Fibroblast of villous mesenchyme (primary cell): ENCODE measurements around the gene MACROH2A1. TPM values are rescaled to one million over a fixed set of nuclear protein-coding genes. Genes with fewer than 3 reads are reported as not detected.

Experiments used
- DNase-seq: peaks from one replicate; pipeline ENCODE4 v3.0.0-alpha.2; 2010; ENCODE audit warnings: low read depth
- H3K4me3 ChIP-seq: 2 replicates; pipeline ENCODE4 v1.5.1; 2011; ENCODE audit warnings: low read depth, mild to moderate bottlenecking, low read length
- total RNA-seq: library from RNA; depleted of rRNA; stranded (reverse); fragments of >200 nt; gene quantifications from 2 replicates; pipeline ENCODE4 v1.2.3, GENCODE V29; 2012
- TF ChIP-seq, protein P1 (sequence below): IDR thresholded peaks from 2 replicates; pipeline ENCODE4 v1.5.1; 2012; ENCODE audit warnings: low read depth, mild to moderate bottlenecking, low read length; ENCODE audit not compliant: insufficient read depth

The MACROH2A1 gene
- total RNA-seq, 1 donor: 161 TPM

DNA sequence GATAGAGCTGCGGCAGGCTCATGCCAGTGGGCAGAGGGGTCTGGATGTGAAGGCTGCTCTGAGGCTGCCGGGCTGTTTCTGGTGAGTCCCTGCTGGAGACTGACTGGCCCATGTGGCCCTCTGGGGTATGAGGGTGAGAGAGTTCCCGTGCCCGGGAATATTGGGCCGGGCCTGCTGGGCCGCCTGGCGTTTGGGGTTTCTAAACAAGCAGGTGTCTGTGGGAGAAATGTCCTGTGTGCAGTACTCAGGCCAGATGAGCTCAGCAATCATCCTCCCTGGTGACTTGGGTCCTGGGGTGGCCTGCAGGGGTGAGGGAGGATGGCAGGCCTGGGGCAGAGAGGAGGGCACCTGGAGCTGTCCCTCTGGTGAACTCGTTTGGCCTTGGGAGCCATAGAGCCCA lies 74.9 kb downstream of the MACROH2A1 start:
- no peak overlapping the region for H3K4me3 ChIP-seq
- TF ChIP-seq, protein P1, sequence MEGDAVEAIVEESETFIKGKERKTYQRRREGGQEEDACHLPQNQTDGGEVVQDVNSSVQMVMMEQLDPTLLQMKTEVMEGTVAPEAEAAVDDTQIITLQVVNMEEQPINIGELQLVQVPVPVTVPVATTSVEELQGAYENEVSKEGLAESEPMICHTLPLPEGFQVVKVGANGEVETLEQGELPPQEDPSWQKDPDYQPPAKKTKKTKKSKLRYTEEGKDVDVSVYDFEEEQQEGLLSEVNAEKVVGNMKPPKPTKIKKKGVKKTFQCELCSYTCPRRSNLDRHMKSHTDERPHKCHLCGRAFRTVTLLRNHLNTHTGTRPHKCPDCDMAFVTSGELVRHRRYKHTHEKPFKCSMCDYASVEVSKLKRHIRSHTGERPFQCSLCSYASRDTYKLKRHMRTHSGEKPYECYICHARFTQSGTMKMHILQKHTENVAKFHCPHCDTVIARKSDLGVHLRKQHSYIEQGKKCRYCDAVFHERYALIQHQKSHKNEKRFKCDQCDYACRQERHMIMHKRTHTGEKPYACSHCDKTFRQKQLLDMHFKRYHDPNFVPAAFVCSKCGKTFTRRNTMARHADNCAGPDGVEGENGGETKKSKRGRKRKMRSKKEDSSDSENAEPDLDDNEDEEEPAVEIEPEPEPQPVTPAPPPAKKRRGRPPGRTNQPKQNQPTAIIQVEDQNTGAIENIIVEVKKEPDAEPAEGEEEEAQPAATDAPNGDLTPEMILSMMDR: no peak
- DNase-seq: no peak

DNA sequence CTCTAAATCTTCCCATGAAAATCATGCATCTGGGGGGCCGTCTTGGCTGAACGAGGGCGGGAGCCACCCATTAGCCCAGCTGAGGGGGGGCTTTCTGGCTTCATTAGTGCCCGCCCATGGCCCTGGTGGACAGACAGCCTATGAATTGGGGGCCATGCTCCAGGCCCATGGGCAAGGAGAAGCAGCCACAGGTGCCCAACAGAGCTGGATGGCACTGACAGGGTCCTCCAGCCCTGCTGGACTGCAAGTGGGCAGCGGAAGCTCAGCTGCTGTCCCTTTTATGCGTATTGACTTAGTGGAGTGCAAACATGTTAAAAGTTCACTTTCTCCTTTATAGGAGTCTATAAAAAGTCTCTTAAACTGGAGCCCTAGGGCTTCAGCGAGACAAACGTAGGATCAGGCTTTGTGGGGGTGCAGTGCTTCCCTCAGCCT lies 75.3 kb downstream of the MACROH2A1 start:
- H3K4me3 ChIP-seq: no peak overlapping the region
- TF ChIP-seq, protein P1: no peak
- DNase-seq: no peak

DNA sequence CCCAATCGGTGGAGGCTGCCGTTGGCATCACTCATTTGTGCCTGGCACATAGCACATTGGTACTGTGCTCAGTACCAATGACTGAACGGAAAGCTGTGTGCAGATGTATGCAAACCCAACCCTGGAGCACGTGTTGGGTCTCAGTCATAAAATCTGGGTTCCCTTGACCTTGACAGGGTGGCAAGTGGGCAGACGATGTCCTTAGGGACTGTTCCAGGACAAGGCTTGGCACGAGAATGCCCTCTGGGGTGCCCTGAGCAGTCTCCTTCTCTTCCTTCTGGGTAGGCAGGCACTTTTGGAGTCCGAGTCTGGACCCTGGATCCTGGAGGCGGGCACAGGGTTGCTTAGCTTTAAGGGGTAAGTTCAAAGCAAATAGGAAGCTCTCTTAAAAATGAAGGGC lies 75.8 kb downstream of the MACROH2A1 start:
- TF ChIP-seq, protein P1: no peak
- no peak overlapping the region for H3K4me3 ChIP-seq
- DNase-seq: no peak

DNA sequence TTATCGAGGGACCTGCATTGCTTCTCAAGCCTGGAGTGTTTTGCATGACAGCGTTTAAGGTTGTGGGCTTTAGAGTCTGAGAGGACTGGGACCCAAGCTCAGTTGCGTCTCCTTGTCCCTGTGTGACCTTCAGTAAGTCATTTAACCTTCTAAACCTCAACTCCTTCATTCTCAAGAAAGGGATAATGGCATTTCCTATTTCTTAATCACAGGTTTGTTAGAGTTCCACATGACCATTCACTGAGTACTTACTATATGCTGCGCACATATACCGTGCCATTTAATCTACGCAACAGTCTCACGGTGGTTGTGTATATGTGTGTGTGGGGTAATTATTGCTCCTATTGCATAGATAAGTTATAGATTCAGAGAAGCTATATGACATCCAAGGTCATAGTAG lies 76.3 kb downstream of the MACROH2A1 start:
- DNase-seq: no peak
- H3K4me3 ChIP-seq: no peak overlapping the region
- TF ChIP-seq, protein P1: no peak

DNA sequence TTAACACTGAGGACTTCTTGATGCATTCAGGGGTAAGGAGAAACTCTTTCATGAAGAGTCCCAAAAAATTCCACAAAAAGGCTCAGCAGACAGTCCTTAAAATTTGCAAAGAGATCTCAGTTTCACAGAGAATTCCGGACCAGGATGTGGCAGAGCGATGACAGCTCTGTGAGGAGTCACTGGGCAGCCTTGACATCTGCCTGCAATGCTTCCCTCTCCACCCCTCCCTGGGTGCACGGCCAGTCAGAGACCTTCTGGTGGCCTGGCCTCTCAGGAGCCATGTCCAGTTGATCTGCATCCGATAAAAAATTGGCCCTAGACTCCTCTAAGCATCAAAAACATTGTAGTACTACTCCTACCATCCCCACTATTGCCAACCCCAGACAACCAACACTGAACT lies 76.8 kb downstream of the MACROH2A1 start:
- no peak overlapping the region for H3K4me3 ChIP-seq
- no peak for DNase-seq
- TF ChIP-seq, protein P1: no peak

DNA sequence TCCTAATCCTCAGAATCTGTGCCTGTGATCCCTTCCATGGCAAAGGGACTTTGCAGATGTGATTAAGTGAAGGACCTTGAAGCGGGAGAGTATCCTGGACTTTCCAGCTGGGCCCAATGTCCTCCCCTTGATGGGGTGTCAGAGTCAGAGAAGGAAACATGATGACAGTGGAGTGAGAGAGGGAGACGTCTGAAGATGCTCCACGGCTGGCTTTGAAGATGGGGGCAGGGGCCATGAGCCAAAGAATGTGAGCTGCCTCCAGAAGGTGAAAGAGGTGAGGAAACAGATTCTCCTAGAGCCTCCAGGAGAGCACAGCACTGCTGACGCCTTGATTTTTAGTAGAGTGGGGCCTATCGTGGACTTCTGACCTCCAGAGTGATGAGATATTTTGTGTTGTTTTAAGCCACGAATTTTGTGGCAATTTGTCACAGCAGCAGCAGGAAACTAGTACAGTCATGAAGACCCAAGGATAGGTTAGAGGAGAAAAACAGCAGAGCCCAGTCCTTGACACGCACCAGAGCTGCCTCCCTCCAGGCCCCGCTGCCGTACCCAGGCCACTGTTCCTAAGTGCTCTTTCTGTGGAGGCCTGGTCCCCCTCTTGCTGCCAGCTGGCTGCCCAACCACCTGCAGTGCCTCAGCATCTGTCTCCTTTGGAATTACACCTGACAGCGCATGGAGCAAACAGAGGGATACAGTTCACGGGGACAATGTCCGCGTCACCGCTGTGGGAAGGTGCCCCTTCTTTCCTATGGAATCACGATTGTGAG lies 78.1 kb downstream of the MACROH2A1 start:
- DNase-seq: no peak
- no peak overlapping the region for H3K4me3 ChIP-seq
- TF ChIP-seq, protein P1: no peak
